ENCODE results near the gene GDPGP1.
A peak's percentile ranks its signal among the peaks of the same experiment; 100 is the strongest.
"Not testable (repeated sequence)": the region's sequence is repeated elsewhere in the genome, so short reads cannot be mapped to it uniquely, and the experiment has no call there.

Gene GDPGP1

GRCh38 chr15:90261811-90262210 lies 27.8 kb downstream of the GDPGP1 start:
- no peak for DNase-seq (ENCODE audit: low read depth)

DNA sequence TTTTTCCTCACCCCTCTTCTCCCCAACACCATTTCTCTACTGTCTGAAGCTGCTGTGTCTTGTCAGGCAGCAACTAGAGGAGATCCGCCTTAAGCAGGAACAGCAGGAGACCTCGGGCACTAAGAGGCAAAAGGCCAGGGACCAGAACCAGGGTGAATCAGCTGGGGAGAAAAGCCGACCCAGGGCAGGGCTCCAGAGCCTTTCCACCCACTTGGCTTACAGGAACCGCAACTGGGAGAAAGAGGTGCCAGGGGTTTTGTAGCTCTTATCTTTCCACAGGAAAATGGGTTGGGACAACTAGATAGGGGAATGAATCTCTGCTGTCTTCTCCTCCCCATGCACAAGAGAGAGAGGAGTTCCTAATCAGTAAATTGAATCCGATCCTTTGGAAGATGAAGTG lies 28.4 kb downstream of the GDPGP1 start:
- no peak for DNase-seq (ENCODE audit: low read depth)

DNA sequence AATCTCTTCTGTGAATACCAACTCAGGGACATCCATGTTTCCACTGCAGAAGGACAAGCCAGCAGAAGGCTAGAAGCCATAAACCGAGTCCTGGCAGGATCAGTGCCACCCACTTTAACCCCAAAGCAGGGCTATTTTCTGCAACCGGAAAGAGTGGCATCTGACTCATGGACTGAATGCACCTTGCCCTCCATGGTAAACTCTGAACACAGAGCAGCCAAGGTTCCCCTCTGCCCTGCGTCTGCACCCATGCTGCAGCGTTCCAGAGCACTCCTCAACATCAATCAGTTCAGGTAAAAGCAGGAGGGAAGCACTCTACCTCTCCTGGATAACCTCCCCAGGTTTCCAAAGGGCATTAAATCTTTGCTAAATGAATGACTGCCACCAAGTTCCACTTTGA lies 30.7 kb downstream of the GDPGP1 start:
- DNase-seq (ENCODE audit: low read depth), result peak; percentile 23

DNA sequence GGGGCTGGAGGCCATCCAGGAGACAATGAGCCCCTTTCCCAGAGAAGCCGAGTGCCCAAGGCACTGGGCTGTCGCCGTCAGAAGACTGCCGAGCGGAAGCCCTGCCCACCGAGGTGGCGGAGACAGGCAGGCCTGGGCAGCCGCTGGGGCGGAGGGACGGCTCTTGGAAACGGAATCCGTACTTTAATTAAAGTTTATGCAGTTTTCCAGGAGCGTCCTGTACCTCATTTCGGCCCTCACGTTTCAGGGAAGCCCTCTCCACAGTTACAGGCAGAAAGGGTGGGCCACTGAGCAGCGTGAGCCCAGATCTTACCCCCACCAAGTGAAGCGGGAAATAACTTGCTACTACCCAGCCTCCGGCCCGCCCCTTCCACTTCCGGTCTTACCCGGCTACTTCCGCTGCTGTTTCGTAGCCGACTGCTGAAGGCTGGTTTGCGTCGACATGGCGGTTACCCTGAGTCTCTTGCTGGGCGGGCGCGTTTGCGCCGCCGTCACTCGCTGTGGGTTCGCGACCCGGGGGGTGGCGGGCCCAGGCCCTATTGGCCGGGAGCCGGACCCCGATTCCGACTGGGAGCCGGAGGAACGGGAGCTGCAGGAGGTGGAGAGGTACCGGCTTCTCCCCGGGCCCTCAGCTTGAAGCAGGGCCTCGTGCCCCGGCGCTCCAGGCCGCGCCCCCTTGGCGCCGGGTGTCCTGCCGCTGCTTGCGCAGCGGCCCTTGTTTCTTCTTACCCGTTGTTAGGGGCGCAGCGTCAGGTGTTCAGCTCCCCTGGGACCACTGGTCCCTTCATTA lies 31.5 kb downstream of the GDPGP1 start, which contains the start of gene NGRN:
Gene NGRN (plus strand): TSS at position 402 of the 790 bp plus-strand sequence. CDS start 41 bp downstream, at position 443.
- DNase-seq (ENCODE audit: low read depth), result peak; percentile 87

- DNase-seq (ENCODE audit: low read depth), result peak; percentile 45
Measured at GRCh38 chr15:90266061-90266431, 32.0 kb downstream of the GDPGP1 start.

DNA sequence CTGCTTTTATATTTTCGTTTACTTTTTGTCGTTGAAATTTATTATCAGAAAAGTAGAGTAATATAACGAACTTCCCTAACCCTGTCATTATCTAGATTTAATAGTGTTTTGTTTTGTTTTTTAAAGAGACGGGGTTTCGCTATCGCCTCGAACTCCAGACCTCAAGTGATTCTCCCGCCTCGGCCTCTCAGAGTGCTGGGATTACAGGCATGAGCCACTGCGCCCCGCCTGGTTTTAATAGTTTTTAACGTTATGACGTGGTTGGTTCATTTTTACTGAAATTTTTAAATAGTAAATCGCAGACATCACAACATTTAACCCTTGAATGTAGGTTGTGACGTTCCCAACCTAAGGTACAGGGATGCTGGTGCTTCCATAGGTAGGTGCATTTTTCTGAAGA lies 32.5 kb downstream of the GDPGP1 start:
- DNase-seq (ENCODE audit: low read depth), result no peak

- no peak for DNase-seq (ENCODE audit: low read depth)
Measured at GRCh38 chr15:90268415-90268814, 34.4 kb downstream of the GDPGP1 start.

DNA sequence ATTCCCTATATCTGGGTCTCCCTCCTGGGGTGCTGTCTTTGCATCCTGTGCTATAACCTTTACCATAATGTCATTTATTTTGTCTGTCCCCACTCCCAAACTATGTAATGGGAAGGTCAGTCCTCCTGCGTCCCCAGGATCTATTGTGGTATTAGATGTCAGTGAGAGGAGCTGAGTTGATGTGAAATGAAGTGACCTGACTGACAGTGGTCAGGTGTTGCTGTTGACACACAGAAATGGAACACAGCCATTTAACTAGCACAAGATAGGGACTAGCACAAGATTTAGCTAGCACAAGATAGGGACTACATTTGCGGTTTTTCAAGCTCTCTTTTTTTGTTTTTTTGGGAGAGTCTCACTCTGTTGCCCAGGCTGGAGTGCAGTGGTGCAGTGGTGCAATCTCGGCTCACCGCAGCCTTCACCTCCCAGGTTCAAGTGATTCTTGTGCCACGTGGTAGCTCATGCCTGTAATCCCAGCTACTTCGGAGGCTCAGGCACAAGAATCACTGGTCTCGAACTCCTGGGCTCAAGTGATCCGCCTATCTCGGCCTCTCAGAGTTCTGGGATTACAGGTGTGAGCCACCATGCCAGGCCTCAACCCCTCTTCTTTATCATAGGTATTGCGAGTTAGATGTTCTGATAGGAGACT lies 36.6 kb downstream of the GDPGP1 start:
- no peak for DNase-seq (ENCODE audit: low read depth)

DNA sequence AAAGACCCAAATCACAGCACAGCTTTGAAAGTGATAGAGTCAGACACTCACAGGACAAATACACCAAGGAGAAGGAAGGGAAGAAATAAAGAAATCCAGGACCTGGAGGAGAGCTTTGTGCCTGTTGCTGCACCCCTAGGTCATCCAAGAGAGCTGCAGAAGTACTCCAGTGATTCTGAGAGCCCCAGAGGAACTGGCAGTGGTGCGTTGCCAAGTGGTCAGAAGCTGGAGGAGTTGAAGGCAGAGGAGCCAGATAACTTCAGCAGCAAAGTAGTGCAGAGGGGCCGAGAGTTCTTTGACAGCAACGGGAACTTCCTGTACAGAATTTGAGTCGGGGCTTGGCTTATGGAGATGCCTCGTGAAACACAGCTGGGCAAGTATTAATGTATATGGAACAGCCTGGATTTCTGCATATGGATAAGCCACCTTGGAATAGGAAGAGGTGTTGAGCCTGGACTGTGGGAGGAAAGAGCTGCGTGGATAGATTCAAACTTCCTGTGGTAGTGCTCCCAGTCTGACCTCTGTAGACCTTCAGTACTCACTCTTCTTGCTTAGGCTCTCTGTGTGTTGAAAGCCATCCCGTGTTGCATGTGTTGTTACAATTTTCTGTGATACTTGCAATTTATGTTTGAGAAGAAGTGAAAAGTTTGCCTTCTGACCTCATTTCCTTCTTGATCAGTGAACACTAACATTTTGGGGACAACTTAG lies 37.6 kb downstream of the GDPGP1 start:
- DNase-seq (ENCODE audit: low read depth), result no peak

- not testable (repeated sequence) for DNase-seq (ENCODE audit: low read depth)
Measured at GRCh38 chr15:90278467-90278866, 44.5 kb downstream of the GDPGP1 start.

DNA sequence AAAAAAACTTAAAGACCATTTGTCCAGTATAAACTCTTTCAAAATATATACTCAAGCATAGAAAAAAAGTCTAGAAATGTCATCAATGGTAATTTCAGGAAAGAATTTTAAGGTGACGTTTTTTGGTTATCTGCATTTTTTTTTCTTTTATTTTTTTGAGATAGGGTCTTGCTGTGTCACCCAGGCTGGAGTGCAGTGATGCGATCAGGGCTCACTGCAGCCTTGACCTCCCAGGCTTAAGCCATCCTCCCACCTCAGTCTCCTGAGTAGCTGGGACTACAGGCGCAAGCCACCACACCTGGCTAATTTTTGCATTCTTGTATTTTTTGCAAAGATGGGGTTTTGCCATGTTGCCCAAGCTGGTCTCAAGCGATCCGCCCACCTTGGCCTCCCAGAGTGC lies 46.7 kb downstream of the GDPGP1 start:
- DNase-seq (ENCODE audit: low read depth), result not testable (repeated sequence)

DNA sequence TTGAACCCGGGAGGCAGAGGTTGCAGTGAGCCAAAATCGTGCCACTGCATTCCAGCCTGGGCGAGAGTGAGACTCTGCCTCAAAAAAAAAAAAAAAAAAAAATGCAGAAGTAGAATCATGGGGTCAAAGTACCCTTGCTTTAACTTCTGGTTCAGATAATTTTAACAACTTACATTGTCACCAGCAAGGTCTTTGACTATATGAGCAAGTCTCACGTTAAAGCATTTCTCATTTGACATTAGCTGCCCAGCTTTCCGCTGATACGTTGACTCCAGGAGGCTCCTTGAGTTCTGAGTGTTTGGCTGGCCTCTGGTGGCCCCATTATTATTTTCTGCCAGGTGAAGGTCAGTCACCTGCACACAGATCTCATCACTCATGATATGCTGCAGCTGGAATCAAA lies 47.6 kb downstream of the GDPGP1 start:
- not testable (repeated sequence) for DNase-seq (ENCODE audit: low read depth)

GRCh38 chr15:90286678-90287077 lies 52.7 kb downstream of the GDPGP1 start:
- no peak for DNase-seq (ENCODE audit: low read depth)

DNA sequence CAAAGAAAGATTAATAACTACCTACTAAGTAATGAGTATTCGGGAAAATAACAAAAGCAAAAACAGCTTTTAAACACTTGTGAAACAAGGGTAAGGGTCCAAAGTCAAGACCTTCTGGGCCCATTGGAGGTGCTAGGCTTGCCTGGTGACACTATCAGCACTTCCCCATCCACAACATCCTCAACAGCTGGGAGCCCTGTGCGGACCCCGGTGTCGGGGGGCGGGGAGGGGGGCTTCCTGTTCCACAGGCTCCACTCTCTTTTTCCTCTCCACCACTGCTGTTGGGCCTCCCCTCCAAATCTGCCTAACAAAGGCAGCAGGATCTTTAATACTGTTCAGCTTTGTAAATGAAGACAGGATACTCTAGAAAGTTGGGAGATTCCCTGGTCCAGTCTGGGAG lies 53.1 kb downstream of the GDPGP1 start:
- no peak for DNase-seq (ENCODE audit: low read depth)

DNA sequence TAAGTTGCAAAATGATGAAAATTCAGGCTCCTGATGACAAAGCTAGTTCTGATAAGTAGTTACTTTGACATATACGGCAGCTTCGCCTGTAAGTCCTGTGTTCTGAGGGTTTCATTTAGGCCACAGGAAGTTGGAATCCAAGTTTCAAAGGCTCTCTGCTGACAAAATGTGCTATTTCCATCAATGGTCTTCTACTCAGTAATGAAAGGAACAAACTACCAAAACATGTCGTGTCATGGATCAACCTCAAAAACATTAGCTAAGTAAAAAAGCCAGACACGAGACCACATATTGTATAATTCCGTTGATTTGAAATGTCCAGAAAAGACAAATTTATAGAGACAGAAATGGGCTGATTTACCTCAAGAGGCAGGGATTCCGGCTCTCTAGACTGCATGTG lies 53.9 kb downstream of the GDPGP1 start:
- no peak for DNase-seq (ENCODE audit: low read depth)

DNA sequence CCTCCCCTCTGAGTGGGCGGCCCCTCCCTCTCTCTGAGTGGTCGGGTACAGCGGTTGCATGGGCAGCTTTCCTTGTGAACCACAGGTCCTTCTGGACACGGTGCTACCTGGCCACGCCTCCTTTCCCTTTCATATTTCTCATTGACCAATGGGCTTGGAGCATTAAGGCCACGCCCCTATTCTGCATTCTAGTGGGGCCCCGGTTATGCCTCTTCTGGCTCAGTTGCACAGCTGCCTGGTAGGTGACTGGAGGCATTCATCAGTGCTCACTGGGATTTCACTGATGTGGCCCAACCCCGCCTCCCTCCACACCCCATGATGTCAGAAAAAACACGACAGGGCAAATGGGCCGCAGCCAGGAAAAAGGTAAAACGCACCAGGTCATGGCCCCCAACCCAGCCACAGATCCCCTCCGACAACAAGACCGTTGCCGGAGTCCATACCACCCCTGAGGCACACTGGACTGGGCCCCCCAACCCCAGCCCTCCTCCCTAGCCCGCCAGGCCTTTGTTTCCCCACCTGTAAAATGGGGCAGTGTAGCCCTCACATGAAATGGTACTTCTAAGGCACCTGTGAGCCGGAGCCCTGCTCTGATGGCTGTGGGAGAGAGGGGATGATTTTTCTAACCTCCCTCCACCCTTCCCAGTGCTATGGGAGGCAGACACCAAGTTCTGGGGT lies 57.8 kb downstream of the GDPGP1 start:
- peak; percentile 13 for DNase-seq (ENCODE audit: low read depth)

DNA sequence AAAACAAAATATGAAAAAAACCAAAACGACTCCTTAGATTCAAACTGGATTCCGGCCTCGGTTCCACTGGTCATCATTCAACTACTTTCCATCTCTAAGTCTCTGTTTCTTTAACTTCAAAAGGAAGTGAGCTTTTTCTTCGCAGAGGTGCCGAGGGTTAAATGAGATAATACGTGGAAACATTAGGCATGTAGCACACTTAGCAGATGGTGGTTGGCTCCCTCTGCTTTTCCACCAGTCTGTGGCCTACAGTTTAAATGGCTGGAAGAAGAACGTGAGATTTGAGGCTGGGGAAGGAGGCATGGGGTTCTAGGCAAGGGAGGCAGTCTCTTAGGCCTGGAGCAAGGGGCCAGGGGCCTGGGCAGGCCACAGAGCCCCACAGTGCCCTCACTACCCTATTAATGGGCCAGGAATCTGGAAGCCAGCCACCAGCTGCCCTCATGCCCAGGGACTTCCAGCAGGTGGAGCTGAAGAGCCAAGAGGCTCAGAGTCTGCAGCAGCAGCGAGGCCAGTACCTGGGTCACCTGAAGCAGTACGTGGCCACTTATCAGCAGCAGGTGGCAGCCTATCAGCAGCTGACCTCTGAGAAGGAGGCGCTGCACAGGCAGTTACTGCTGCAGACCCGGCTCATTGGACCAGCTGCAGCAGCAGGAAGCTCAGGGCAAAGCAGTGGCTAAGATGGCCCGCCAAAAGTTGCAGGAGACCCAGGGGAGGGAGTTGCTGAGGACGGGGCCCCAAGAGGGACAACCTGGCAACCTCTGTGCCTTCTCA lies 59.2 kb downstream of the GDPGP1 start:
- DNase-seq (ENCODE audit: low read depth), result peak; percentile 70

- DNase-seq (ENCODE audit: low read depth), result no peak
Measured at GRCh38 chr15:90294159-90294558, 60.1 kb downstream of the GDPGP1 start.

GRCh38 chr15:90294601-90295269 lies 60.7 kb downstream of the GDPGP1 start:
- no peak for DNase-seq (ENCODE audit: low read depth)

DNA sequence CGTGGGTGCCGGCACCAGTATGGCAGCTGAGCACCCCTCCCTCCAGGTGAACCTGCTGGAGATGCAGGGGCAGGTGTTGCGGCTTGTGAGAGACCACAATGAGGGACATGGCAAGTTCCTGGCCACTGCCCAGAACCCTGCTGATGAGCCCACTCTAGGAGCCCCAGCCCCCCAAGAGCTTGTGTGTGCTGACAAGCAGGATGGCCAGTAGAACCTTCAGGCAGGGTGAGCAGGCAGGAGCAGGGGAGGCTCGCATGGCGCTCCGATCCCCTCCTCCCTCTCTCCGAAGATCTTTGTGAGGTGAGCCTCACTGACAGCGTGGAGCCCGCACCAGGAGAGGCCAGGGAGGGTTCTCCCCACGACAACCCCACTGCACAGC lies 61.2 kb downstream of the GDPGP1 start:
- no peak for DNase-seq (ENCODE audit: low read depth)

Data from activated T-cell treated with anti-CD3 and anti-CD28 coated beads for 48 hours (primary cell).